ENCODE data around the gene POLR1B.
"Not testable (repeated sequence)": the region's sequence is repeated elsewhere in the genome, so short reads cannot be mapped to it uniquely, and the experiment has no call there.

Gene POLR1B

DNA sequence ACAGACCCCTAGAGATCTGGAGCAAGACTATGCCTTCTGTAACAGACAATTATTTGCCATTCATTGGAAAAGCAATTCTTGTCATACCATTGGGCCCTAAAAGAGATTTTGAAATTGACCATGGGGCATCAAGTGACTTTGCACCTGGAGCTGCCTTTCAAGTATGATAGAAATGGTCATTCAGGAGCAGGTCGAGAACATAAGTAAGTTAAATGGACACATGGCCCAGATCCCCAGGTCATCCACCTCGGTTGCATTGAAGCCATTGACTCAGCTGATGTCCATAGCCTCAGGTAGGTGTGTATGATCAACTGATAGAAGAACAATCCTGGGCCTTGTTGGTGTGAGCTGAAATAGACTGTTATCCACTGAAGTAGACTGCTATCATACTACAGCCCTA is 61.5 kb downstream of the POLR1B start:
- Histone ChIP-seq H3K9me3 (replicated peaks; ENCODE audit: low read length) (no peaks in the 10 kb centered on the region), H3K27me3 (ENCODE audit: control insufficient read depth, insufficient read depth, low read length) (no peaks in the 10 kb centered on the region), H3K4me3 (ENCODE audit: low read length) (no peak overlapping the region), H3K4me1 (ENCODE audit: control insufficient read depth, insufficient read depth, low read length) (peaks cover 11% of the 10 kb centered on the region), H3K4me2 (ENCODE audit: low read length) (no peak overlapping the region), H3K36me3 (ENCODE audit: insufficient read depth, low read length) (no peaks in the 10 kb centered on the region), H3K9ac (ENCODE audit: low read depth, low read length) (no peak overlapping the region)

DNA sequence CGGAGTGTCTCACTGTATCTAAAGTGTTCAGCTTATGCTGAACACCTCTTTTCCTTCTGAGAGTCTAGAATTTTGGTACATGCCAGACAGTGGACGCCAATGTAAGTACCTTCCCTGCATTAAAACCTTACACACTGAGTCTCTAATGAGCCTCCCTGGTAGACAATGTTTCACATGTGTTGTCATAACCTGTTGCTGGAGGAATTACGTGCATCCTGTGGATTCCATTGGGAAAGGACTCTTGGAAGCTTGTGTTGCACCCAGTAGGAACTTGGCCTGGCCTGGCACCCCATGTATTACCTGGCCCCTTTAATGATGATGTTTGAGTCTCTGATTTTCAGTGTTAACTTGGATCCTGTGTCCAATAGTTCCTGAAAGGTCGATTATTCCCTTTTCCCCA is 62.7 kb downstream of the POLR1B start:
- Histone ChIP-seq H3K9ac (ENCODE audit: low read depth, low read length) (no peak overlapping the region), H3K4me3 (ENCODE audit: low read length) (no peak overlapping the region), H3K4me1 (ENCODE audit: control insufficient read depth, insufficient read depth, low read length) (peaks cover 9% of the 10 kb centered on the region), H3K36me3 (ENCODE audit: insufficient read depth, low read length) (no peaks in the 10 kb centered on the region), H3K27me3 (ENCODE audit: control insufficient read depth, insufficient read depth, low read length) (no peaks in the 10 kb centered on the region), H3K4me2 (ENCODE audit: low read length) (no peak overlapping the region), H3K9me3 (replicated peaks; ENCODE audit: low read length) (no peaks in the 10 kb centered on the region)

DNA sequence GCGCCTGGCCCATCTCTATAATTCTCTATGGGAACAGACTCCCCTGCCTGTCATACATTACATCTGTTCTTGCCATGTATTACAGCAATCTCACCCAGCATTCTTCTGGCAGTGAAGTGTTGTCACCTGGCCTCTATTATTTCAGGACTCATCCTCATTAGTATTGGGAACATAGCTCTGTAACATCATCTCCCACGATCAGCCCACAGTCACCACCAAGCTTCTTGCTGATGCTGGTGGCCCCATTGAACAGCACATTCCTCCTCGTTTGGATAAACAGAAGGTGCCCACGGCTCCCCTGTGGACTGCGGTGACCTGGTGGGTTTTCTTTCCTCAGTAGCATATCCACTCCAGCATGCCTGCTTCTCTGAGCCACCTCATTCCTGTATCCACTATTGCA is 63.7 kb downstream of the POLR1B start:
- no peaks in the 10 kb centered on the region for H3K27me3 ChIP-seq (ENCODE audit: control insufficient read depth, insufficient read depth, low read length)
- no peak overlapping the region for H3K9ac ChIP-seq (ENCODE audit: low read depth, low read length)
- H3K4me3 ChIP-seq (ENCODE audit: low read length), result no peak overlapping the region
- H3K36me3 ChIP-seq (ENCODE audit: insufficient read depth, low read length), result no peaks in the 10 kb centered on the region
- no peaks in the 10 kb centered on the region for H3K9me3 ChIP-seq (replicated peaks; ENCODE audit: low read length)
- H3K4me2 ChIP-seq (ENCODE audit: low read length), result no peak overlapping the region
- peaks cover under 1% of the 10 kb centered on the region for H3K4me1 ChIP-seq (ENCODE audit: control insufficient read depth, insufficient read depth, low read length)

DNA sequence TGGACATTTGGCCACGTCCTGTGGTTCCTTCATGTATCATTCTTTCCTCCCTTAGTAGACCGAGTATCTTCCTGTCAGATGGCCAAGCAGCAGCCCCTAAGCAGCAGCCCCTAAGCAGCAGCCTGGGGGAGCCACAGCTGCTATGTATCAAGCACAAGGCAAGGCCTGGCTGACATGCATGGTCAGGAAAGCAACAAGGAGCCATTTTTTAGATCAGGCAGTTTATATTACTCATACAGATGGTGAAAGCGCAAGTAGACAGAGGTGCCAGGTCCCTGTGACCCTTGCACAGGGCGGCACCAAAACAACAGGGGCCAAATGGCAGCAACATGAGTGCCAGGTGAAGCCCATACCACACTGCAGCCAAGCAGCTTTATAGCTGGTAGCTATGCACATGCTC is 64.3 kb downstream of the POLR1B start:
- Histone ChIP-seq H3K4me3 (ENCODE audit: low read length) (no peak overlapping the region), H3K4me1 (ENCODE audit: control insufficient read depth, insufficient read depth, low read length) (no peaks in the 10 kb centered on the region), H3K27me3 (ENCODE audit: control insufficient read depth, insufficient read depth, low read length) (no peaks in the 10 kb centered on the region), H3K9me3 (replicated peaks; ENCODE audit: low read length) (no peaks in the 10 kb centered on the region), H3K4me2 (ENCODE audit: low read length) (no peak overlapping the region), H3K9ac (ENCODE audit: low read depth, low read length) (no peak overlapping the region), H3K36me3 (ENCODE audit: insufficient read depth, low read length) (no peaks in the 10 kb centered on the region)

DNA sequence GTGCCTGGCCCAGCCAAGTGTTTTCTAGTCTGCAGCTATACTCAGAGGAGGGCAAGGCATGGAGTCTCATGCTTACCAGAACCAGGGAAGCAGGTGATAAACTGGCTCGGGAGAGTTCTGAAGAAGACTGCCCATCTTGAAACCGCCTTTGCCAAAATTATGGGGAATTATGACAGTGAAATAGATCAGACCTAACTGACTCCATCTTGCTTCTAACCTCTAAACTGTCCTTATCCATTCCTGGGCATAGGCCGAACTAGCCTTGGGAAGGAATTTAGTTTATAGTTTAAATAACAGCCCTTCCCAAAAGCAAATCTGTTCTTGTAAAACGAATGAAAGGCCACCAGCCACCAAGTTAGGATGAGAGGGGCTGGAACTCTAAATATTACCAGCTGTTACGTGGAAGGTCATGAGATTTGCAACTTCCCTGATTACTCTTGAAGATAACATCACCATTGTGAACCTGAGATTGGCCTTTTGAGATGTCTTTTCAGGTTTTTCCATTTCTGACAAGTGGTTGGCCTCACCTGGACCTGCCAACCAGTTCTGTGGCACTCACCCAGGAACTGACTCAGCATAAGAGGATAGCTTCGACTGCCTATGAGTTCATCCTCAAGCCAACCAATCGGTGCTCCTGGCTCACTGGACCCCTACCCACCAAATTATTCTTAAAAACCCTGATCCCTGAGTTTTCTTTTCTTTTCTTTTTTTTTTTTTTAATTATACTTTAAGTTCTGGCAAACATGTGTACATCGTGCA is 65.6 kb downstream of the POLR1B start:
- H3K27me3 ChIP-seq (ENCODE audit: control insufficient read depth, insufficient read depth, low read length), result no peaks in the 10 kb centered on the region
- H3K9ac ChIP-seq (ENCODE audit: low read depth, low read length), result no peak overlapping the region
- H3K36me3 ChIP-seq (ENCODE audit: insufficient read depth, low read length), result no peaks in the 10 kb centered on the region
- no peak overlapping the region for H3K4me2 ChIP-seq (ENCODE audit: low read length)
- no peaks in the 10 kb centered on the region for H3K4me1 ChIP-seq (ENCODE audit: control insufficient read depth, insufficient read depth, low read length)
- no peak overlapping the region for H3K4me3 ChIP-seq (ENCODE audit: low read length)
- no peaks in the 10 kb centered on the region for H3K9me3 ChIP-seq (replicated peaks; ENCODE audit: low read length)

DNA sequence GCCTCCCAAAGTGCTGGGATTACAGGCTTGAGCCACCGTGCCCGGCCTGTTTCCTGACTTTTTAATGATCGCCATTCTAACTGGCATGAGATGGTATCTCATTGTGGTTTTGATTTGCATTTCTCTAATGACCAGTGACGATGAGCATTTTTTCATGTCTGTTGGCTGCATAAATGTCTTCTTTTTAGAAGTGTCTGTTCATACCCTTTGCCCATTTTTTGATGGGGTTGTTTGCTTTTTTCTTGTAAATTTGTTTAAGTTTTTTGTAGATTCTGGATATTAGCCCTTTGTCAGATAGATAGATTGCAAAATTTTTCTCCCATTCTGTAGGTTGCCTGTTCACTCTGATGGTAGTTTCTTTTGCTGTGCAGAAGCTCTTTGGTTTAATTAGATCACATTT is 67.1 kb downstream of the POLR1B start:
- not testable (repeated sequence) for H3K4me2 ChIP-seq (ENCODE audit: low read length); H3K36me3 ChIP-seq (ENCODE audit: insufficient read depth, low read length); H3K4me3 ChIP-seq (ENCODE audit: low read length); H3K27me3 ChIP-seq (ENCODE audit: control insufficient read depth, insufficient read depth, low read length); H3K9ac ChIP-seq (ENCODE audit: low read depth, low read length); H3K9me3 ChIP-seq (replicated peaks; ENCODE audit: low read length); H3K4me1 ChIP-seq (ENCODE audit: control insufficient read depth, insufficient read depth, low read length)

DNA sequence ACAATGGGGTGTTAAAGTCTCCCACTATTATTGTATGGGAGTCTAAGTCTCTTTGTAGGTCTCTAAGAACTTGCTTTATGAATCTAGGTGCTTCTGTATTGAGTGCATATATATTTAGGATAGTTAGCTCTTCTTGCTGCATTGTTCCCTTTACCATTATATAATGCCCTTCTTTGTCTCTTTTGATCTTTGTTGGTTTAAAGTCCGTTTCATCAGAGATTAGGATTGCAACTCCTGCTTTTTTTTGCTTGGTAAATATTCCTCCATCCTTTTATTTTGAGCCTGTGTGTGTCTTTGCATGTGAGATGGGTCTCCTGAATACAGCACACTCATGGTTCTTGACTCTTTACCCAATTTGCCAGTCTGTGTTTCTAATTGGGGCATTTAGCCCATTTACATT is 70.0 kb downstream of the POLR1B start:
- H3K4me1 ChIP-seq (ENCODE audit: control insufficient read depth, insufficient read depth, low read length); H3K4me3 ChIP-seq (ENCODE audit: low read length); H3K9ac ChIP-seq (ENCODE audit: low read depth, low read length); H3K36me3 ChIP-seq (ENCODE audit: insufficient read depth, low read length); H3K9me3 ChIP-seq (replicated peaks; ENCODE audit: low read length); H3K27me3 ChIP-seq (ENCODE audit: control insufficient read depth, insufficient read depth, low read length); H3K4me2 ChIP-seq (ENCODE audit: low read length): not testable (repeated sequence)

DNA sequence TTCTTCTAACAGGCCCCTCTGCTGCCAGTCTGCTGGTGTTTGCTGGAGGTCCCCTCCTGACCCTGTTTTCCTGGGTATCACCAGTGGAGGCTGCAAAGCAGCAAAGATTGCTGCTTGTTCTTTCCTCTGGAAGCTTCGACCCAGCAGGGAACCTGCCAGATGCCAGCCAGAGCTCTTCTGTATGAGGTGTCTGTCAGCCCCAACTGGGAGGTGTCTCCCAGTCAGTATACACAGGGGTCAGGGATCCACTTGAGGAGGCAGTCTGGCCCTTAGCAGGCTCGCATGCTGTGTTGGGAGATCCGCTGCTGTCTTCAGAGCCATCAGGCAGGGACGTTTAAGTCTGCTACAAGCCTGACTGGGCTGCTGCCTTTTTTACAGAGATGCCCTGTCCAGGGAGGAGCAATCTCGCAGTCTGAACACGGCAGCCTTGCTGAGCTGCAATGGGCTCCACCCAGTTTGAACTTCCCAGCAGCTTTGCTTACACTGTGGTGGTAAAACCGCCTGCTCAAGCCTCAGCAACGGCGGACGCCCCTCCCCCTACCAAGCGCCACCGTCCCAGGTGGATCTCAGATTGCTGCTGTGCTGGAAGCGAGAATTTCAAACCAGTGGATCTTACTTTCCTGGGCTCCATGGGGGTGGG is 72.1 kb downstream of the POLR1B start:
- no peak overlapping the region for H3K4me2 ChIP-seq (ENCODE audit: low read length)
- no peaks in the 10 kb centered on the region for H3K9me3 ChIP-seq (replicated peaks; ENCODE audit: low read length)
- no peak overlapping the region for H3K9ac ChIP-seq (ENCODE audit: low read depth, low read length)
- H3K36me3 ChIP-seq (ENCODE audit: insufficient read depth, low read length), result no peaks in the 10 kb centered on the region
- H3K4me3 ChIP-seq (ENCODE audit: low read length), result no peak overlapping the region
- no peaks in the 10 kb centered on the region for H3K4me1 ChIP-seq (ENCODE audit: control insufficient read depth, insufficient read depth, low read length)
- H3K27me3 ChIP-seq (ENCODE audit: control insufficient read depth, insufficient read depth, low read length), result no peaks in the 10 kb centered on the region

DNA sequence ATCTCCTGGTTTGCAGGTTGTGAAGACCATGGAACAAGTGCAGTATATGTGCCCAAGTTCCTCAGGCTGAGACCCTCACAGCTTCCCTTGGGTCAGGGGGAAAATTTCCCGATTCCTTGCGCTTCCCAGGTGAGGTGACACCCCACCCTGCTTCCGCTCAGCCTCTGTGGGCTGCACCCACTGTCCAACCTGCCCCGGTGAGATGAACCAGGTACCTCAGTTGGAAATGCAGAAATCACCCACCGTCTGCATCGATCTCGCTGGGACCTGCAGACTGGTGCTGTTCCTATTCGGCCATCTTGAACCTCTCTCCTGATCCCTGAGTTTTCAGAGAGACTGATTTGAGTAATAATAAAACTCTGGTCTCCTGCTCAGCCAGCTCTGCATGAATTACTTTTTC is 72.8 kb downstream of the POLR1B start:
- H3K27me3 ChIP-seq (ENCODE audit: control insufficient read depth, insufficient read depth, low read length), result no peaks in the 10 kb centered on the region
- H3K4me3 ChIP-seq (ENCODE audit: low read length), result no peak overlapping the region
- no peak overlapping the region for H3K4me2 ChIP-seq (ENCODE audit: low read length)
- H3K9me3 ChIP-seq (replicated peaks; ENCODE audit: low read length), result no peaks in the 10 kb centered on the region
- no peaks in the 10 kb centered on the region for H3K4me1 ChIP-seq (ENCODE audit: control insufficient read depth, insufficient read depth, low read length)
- no peak overlapping the region for H3K9ac ChIP-seq (ENCODE audit: low read depth, low read length)
- no peaks in the 10 kb centered on the region for H3K36me3 ChIP-seq (ENCODE audit: insufficient read depth, low read length)

DNA sequence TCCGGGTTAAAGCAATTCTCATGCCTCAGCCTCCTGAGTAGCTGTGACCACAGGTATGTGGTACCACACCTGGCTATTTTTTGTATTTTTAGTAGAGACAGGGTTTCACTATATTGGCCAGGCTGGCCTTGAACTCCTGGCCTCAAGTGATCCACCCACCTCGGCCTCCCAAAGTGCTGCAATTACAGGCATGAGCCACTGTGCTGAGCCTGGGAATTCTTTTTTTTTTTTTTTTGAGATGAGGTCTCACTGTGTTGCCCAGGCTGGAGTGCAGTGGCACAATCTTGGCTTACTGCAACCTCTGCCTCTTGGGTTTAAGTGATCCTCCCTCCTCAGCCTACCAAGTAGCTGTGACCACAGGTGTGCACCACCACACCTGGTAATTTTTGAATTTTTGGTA is 73.5 kb downstream of the POLR1B start:
- H3K27me3 ChIP-seq (ENCODE audit: control insufficient read depth, insufficient read depth, low read length); H3K4me1 ChIP-seq (ENCODE audit: control insufficient read depth, insufficient read depth, low read length); H3K4me3 ChIP-seq (ENCODE audit: low read length); H3K9ac ChIP-seq (ENCODE audit: low read depth, low read length); H3K36me3 ChIP-seq (ENCODE audit: insufficient read depth, low read length); H3K4me2 ChIP-seq (ENCODE audit: low read length); H3K9me3 ChIP-seq (replicated peaks; ENCODE audit: low read length): not testable (repeated sequence)

DNA sequence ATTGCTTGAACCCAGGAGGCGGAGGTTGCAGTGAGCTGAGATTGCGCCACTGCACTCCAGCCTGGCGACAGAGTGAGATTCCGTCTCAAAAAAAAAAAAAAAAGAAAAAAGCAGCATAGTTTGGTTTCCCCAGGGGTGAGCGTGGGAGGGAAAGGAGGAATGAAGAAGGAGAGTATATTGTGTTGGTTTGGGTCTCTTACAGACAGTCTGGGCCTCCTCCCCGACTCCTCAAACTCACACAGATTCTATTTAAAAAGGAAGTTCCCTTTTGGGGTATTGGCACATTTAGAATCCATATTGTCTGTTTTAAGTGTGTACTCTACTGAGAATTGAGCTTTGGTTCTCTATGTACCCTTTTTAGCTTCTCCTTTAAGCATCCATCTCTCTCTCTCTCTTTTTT is 76.1 kb downstream of the POLR1B start:
- Histone ChIP-seq H3K27me3 (ENCODE audit: control insufficient read depth, insufficient read depth, low read length) (no peaks in the 10 kb centered on the region), H3K36me3 (ENCODE audit: insufficient read depth, low read length) (no peaks in the 10 kb centered on the region), H3K4me2 (ENCODE audit: low read length) (no peak overlapping the region), H3K4me3 (ENCODE audit: low read length) (no peak overlapping the region), H3K9me3 (replicated peaks; ENCODE audit: low read length) (no peaks in the 10 kb centered on the region), H3K9ac (ENCODE audit: low read depth, low read length) (no peak overlapping the region), H3K4me1 (ENCODE audit: control insufficient read depth, insufficient read depth, low read length) (peaks cover 20% of the 10 kb centered on the region)

Data from skeletal muscle satellite cell (primary cell).